Measurements from ENCODE around the gene CNTRL.
A peak's percentile ranks its signal among the peaks of the same experiment; 100 is the strongest.

Gene CNTRL

DNA sequence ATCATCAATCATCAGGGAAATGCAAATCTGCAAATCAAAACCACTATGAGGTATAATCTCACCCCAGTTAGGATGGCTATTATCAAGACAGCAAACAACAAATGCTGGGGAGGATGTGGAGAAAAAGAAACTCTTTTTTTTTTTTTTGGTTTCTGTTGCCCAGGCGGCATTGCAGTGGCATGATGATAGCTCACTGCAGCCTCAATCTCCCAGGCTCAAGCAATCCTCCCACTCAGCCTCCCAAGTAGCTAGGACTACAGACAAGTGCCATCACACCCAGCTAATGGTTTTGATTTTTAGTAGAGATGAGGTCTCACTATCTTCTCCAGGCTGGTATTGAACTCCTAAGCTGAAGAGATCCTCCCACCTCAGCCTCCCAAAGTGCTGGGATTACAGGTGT, 5.4 kb upstream of the CNTRL start:
- H3K27ac ChIP-seq (ENCODE audit: low read depth, low read length, poor library complexity, severe bottlenecking) = peak overlapping the region; percentile 2
- H3K4me1 ChIP-seq (ENCODE audit: insufficient read depth, low read length, severe bottlenecking) = peaks cover 45% of the 10 kb centered on the region
- no peaks in the 10 kb centered on the region for H3K27me3 ChIP-seq (ENCODE audit: insufficient read depth, low read length)
- H3K79me2 ChIP-seq (ENCODE audit: insufficient read depth, low read length) = no peaks in the 10 kb centered on the region
- TF ChIP-seq, protein P1, sequence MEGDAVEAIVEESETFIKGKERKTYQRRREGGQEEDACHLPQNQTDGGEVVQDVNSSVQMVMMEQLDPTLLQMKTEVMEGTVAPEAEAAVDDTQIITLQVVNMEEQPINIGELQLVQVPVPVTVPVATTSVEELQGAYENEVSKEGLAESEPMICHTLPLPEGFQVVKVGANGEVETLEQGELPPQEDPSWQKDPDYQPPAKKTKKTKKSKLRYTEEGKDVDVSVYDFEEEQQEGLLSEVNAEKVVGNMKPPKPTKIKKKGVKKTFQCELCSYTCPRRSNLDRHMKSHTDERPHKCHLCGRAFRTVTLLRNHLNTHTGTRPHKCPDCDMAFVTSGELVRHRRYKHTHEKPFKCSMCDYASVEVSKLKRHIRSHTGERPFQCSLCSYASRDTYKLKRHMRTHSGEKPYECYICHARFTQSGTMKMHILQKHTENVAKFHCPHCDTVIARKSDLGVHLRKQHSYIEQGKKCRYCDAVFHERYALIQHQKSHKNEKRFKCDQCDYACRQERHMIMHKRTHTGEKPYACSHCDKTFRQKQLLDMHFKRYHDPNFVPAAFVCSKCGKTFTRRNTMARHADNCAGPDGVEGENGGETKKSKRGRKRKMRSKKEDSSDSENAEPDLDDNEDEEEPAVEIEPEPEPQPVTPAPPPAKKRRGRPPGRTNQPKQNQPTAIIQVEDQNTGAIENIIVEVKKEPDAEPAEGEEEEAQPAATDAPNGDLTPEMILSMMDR (IDR thresholded peaks at IDR 0.05; ENCODE audit: low read length) = no peak
- TF ChIP-seq EZH2 (IDR thresholded peaks at IDR 0.05; ENCODE audit: borderline replicate concordance, low read length) = no peak
- H3K36me3 ChIP-seq (ENCODE audit: insufficient read depth, low read length) = no peaks in the 10 kb centered on the region; the same call in 1 of the 2 replicates
- no peaks in the 10 kb centered on the region for H3K9me2 ChIP-seq (ENCODE audit: low read depth, low read length)
- no peak overlapping the region for H3K4me2 ChIP-seq (ENCODE audit: low read length)
- no peaks in the 10 kb centered on the region for H4K20me1 ChIP-seq (ENCODE audit: insufficient read depth, low read length)
- H3K9ac ChIP-seq (ENCODE audit: low read length) = no peak overlapping the region
- no peak overlapping the region for H3K4me3 ChIP-seq (ENCODE audit: low read depth, low read length, poor library complexity, severe bottlenecking)
- peaks cover 4% of the 10 kb centered on the region for H3F3A ChIP-seq (ENCODE audit: insufficient read depth, low read length)
- H3K9me3 ChIP-seq (ENCODE audit: low read length) = peaks cover 8% of the 10 kb centered on the region
- H2AFZ ChIP-seq (ENCODE audit: low read length) = no peak overlapping the region

DNA sequence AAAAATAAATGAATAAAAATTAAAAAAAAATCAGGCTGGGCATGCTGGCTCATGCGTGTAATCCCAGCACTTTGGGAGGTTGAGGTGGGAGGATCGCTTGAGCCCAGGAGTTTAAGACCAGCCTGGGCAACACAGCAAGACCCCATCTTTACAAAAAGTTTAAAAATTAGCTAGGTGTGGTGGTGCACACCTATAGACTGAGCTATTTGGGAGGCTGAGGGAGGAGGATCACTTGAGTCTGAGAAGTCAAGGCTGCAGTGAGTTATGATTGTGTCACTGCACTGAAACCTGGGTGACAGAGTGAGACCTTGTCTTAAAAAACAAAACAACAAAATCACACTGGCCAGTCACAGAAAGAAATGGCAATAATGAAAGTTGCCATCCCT, 3.4 kb upstream of the CNTRL start:
- no peaks in the 10 kb centered on the region for H4K20me1 ChIP-seq (ENCODE audit: insufficient read depth, low read length)
- no peaks in the 10 kb centered on the region; the same call in 1 of the 2 replicates for H3K36me3 ChIP-seq (ENCODE audit: insufficient read depth, low read length)
- no peaks in the 10 kb centered on the region for H3K9me2 ChIP-seq (ENCODE audit: low read depth, low read length)
- H3K4me3 ChIP-seq (ENCODE audit: low read depth, low read length, poor library complexity, severe bottlenecking) = peak overlapping the region; percentile 80
- peaks cover 4% of the 10 kb centered on the region for H3F3A ChIP-seq (ENCODE audit: insufficient read depth, low read length)
- H3K4me1 ChIP-seq (ENCODE audit: insufficient read depth, low read length, severe bottlenecking) = peaks cover 49% of the 10 kb centered on the region
- peaks cover 8% of the 10 kb centered on the region for H3K9me3 ChIP-seq (ENCODE audit: low read length)
- no peaks in the 10 kb centered on the region for H3K27me3 ChIP-seq (ENCODE audit: insufficient read depth, low read length)
- TF ChIP-seq EZH2 (IDR thresholded peaks at IDR 0.05; ENCODE audit: borderline replicate concordance, low read length) = no peak
- TF ChIP-seq, protein P1 (IDR thresholded peaks at IDR 0.05; ENCODE audit: low read length) = no peak
- H3K4me2 ChIP-seq (ENCODE audit: low read length) = peak overlapping the region; percentile 88
- H3K9ac ChIP-seq (ENCODE audit: low read length) = peak overlapping the region; percentile 92
- no peak overlapping the region for H2AFZ ChIP-seq (ENCODE audit: low read length)
- H3K79me2 ChIP-seq (ENCODE audit: insufficient read depth, low read length) = peaks cover 15% of the 10 kb centered on the region
- peak overlapping the region; percentile 100 for H3K27ac ChIP-seq (ENCODE audit: low read depth, low read length, poor library complexity, severe bottlenecking)

DNA sequence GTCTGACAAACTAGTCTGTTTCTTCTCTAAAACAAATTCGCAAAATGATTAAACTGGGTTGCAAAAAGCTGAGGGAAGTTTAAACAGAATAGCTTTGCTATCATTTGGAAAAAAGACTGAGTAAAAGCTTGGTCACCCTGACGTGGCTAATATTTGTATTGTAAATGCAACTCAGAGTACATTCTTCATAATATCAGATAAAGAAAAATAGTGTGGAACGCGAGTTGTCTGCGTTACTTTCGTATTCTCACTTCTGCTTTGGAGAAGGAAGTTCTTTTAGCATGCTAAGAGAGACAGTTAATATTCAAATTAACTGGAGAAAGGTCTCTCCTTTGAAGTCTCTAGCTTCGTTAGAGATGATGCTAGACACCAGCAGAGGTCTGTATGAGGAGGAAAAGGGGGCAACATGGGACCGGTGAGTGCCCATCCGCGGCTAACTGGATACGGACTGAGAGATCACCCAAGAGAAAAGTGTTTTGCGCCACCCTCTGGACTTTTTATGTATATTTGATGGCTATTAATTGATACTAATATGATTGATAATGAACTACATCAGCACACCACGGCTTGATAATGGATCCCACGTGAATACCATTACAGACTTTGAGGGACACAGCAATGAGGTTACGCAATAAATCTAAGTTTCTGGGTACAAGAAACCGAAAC, 2.9 kb upstream of the CNTRL start:
- no peaks in the 10 kb centered on the region; the same call in none of the 2 replicates for H3K36me3 ChIP-seq (ENCODE audit: insufficient read depth, low read length)
- H3K79me2 ChIP-seq (ENCODE audit: insufficient read depth, low read length) = peaks cover 20% of the 10 kb centered on the region
- no peaks in the 10 kb centered on the region for H4K20me1 ChIP-seq (ENCODE audit: insufficient read depth, low read length)
- H3K9ac ChIP-seq (ENCODE audit: low read length) = peak overlapping the region; percentile 92
- H3K27ac ChIP-seq (ENCODE audit: low read depth, low read length, poor library complexity, severe bottlenecking) = peak overlapping the region; percentile 100
- H3K9me2 ChIP-seq (ENCODE audit: low read depth, low read length) = no peaks in the 10 kb centered on the region
- H3F3A ChIP-seq (ENCODE audit: insufficient read depth, low read length) = peaks cover 4% of the 10 kb centered on the region
- peak overlapping the region; percentile 88 for H3K4me2 ChIP-seq (ENCODE audit: low read length)
- no peak overlapping the region for H2AFZ ChIP-seq (ENCODE audit: low read length)
- peaks cover 55% of the 10 kb centered on the region for H3K4me1 ChIP-seq (ENCODE audit: insufficient read depth, low read length, severe bottlenecking)
- peaks cover 8% of the 10 kb centered on the region for H3K9me3 ChIP-seq (ENCODE audit: low read length)
- peak overlapping the region; percentile 80 for H3K4me3 ChIP-seq (ENCODE audit: low read depth, low read length, poor library complexity, severe bottlenecking)
- TF ChIP-seq EZH2 (IDR thresholded peaks at IDR 0.05; ENCODE audit: borderline replicate concordance, low read length) = no peak
- TF ChIP-seq, protein P1 (IDR thresholded peaks at IDR 0.05; ENCODE audit: low read length) = peak; percentile 46; the same call in 1 of the 2 replicates
- no peaks in the 10 kb centered on the region for H3K27me3 ChIP-seq (ENCODE audit: insufficient read depth, low read length)

All from OCI-LY1 (cell line).